Lung microvascular endothelial cell (primary cell): ENCODE data around the gene VAV2. TPM values are rescaled to one million over a fixed set of nuclear protein-coding genes. Genes with fewer than 3 reads are reported as not detected.

ENCODE experiments used
- DNase-seq, 2 donors: peaks; one replicate each; pipeline versions ENCODE4 v3.0.0 to v3.0.0-alpha.2; 2010; ENCODE audit warnings: low read depth in 2 of 2
- total RNA-seq: library from RNA; depleted of rRNA; stranded (reverse); fragments of >200 nt; gene quantifications from 2 replicates; pipeline ENCODE4 v1.2.1, GENCODE V29; 2014

VAV2 gene
- total RNA-seq, 1 donor from 2014 or later: 17.7 TPM

- no peak for DNase-seq
Observed at GRCh38 chr9:133836001-133836758, 155.9 kb downstream of the VAV2 start.

DNA sequence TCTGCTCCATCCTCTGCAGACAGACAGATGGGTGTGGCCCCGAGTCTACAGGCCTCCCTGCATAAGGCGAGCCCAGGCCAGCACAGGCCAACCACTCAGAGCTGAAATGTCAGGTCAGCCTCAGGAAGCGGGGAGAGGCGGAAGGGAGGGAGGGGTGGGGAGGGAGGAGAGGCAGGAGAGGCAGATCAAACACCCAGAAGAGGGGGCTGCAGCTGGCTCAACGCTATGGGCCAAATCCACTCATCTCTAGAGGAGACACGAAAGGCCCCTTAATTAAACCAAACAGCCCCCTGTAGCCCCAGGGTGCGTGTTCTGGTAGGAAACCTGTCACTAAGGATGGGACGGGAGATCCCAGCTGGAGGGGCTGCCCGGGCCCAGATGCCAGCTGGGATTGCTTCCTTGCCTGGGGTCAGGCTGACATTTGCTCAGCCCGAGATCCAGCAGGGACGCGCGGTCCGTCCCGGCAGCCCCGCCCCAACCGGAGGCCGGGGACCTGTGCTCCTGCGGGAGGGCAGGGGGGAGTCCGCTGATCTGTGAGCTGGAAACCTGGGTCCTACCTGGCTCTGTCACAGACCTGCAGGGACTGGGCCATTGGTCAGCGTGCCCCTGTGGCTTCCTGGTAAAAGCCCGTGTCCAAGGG lies 156.7 kb downstream of the VAV2 start:
- peak; percentile 10 to 27 for DNase-seq

GRCh38 chr9:133834080-133834976 lies 157.8 kb downstream of the VAV2 start:
- DNase-seq: no peak

DNA sequence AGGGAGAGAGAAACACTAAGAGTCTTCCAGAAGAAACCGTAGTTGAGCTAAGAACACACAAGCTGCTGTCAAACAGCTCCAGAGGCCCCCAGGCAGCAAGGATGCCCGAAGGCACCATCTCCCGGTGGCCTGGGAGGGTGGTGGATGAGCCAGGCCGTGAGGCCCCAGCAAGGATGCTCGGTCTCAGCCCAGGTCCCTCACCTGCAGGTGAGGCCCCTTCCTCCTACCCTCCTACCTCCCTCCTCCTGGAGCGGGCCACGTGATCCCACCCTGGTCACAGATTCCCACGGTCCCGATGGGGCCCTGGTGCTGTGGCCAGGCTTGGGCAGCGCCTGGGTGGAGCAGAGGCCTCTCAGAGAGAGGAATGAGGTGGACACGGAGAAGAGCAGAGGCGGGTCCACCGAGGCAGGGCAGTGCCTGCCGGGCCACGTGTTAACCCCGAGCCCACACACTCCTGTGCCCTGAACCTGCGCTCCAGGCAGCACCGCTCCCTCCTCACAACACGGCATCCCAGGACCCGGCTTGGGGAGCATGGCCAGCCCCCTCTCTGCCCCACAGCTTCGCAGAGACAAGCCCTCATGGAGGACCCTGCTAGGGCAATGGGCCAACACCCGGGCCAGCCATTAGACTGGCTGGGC lies 158.6 kb downstream of the VAV2 start:
- DNase-seq: no peak

DNA sequence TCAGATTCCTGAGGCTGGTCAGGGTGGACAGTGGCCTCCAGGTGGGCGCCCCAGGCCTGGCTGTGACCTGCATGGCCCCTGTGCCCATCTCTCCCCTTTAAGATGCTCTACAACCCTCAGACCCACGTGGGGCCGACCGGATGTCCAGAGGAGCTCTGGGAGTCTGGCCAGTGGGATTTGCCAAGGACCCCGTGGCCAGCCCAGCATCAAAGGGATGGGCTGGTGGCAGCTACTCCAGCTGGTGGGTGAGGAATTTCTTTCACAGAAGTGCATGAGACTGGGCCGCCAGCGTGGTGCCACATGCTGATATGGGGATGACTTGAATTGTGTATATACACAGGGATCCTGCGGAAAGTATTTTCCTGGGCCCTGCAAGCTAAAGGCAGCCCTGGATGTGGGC lies 159.2 kb downstream of the VAV2 start:
- no peak for DNase-seq

GRCh38 chr9:133830711-133831110 lies 161.4 kb downstream of the VAV2 start:
- no peak for DNase-seq

DNA sequence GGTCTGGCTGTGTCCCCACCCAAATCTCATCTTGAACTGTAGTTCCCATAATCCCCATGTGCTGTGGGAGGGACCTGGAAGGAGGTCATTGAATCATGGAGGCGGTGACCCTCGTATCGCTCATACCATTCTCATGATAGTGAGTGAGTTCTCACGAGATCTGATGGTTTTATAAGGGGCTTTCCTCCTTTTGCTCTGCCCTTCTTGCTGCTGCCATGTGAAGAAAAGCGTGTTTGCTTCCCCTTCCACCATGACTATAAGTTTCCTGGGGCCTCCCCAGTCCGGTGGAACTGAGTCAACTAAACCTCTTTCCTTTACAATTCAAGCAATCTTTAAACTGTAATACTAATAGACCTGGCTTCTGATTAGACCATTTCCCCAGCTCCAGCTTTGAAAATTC lies 161.8 kb downstream of the VAV2 start:
- DNase-seq: no peak

DNA sequence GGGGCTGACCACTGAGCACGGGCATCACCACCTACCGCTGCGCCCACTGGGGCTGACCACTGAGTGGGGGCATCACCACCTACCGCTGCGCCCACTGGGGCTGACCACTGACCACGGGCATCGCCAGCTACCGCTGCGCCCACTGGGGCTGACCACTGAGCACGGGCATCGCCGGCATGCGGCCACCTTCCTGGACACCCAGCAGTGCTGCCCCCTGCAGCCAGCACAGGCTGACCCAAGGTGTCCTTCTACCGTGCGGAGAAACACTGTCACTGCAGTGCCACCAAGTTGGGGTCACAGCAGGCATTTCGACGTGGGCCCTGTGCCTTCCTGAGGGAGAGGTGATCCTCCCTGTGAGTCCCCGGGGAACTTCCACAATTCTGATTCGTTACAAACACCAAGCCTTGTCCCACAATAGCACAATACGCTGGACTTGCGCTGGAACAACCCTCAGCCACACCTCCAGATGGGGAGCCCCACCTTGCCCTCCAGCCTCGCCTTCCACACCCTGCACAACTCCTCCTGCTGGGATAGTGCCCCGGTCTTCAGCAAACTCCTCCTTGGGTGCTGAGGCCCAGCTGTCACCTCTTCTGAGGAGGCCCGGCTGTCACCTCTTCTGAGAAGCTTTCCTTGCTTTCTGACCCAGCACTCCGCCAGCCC lies 163.7 kb downstream of the VAV2 start:
- DNase-seq: no peak

GRCh38 chr9:133826289-133827085 lies 165.6 kb downstream of the VAV2 start:
- DNase-seq: no peak

DNA sequence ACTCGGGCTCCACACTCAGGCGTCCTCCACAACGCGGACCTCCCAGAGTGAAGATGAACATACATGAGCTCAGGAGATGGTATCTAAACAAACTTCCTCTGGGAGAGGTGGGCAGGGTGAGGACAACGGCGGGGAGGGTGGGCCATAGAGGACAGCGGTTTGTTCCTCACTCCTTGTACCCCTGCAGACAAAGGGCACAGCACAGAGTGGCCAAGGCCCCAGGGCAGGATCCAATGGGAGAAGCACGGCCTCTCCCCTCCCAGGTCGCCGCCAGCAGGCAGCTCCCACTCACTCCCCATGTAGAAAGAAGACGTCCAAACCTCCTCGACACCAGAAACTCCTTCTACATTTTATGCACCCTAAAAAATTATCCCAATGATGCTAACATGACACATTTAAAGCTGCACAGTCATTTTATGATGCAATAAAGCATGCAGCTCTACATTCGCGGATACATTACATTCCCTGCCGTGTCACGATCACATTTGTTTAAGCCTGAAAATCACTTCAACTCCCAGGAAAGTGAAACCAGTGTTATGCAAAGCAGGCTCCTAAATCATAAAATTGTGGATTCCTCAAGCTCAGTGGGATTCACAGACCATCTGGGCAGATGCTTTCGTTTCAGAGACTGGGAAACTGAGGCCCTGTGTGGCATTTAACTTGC lies 166.4 kb downstream of the VAV2 start:
- DNase-seq: no peak

DNA sequence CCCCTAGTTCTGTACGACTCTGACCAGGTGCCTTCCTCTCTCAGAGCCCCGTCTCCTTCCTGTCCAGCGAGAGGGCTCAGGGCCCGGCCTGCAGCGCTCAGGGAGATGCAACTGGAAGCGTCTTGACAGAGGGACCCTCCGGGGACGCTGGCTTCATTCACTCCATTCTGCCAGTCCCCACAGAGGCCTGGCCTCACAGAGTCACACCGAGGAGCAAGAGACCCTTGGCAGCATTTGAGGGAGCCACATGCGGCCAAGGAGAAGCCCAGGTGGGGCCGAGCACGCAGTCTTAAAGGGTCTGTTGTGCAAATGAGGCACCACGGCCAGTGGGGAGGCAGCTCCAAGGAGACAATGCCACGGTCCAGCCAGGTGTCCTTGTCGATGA lies 167.3 kb downstream of the VAV2 start:
- no peak for DNase-seq

DNA sequence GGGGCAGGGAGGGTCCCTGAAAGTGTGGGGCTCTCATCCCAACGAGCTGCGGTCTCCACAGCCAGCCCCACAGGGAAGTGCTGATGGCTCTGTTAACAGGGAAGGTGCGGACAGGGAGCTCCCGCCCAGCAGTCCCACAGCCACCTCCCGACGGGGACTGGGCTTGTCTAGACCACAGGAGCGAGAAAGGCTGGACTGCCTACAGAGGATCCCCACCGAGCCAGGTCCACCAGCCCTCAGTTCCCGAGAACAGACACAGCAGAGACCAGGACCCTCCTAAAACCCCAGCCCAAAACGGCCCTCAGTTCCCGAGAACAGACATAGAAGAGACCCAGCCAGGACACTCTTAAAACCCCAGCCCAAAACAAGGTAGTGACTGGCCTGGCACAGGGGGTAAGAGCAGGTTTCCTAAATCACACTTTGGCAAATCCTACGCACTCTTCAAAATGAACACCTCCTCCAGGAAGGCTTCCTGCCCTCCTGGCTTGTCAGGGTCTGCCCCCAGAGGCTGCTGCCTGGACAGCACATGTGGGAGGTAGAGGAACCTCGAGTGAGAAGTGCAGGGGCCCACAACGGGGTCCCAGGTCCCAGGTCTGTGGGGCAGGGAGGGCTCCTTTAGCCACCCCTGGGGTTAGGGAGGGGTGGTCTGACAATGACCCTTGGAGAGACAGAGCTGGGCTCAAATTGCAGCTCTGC lies 167.9 kb downstream of the VAV2 start:
- DNase-seq: no peak

DNA sequence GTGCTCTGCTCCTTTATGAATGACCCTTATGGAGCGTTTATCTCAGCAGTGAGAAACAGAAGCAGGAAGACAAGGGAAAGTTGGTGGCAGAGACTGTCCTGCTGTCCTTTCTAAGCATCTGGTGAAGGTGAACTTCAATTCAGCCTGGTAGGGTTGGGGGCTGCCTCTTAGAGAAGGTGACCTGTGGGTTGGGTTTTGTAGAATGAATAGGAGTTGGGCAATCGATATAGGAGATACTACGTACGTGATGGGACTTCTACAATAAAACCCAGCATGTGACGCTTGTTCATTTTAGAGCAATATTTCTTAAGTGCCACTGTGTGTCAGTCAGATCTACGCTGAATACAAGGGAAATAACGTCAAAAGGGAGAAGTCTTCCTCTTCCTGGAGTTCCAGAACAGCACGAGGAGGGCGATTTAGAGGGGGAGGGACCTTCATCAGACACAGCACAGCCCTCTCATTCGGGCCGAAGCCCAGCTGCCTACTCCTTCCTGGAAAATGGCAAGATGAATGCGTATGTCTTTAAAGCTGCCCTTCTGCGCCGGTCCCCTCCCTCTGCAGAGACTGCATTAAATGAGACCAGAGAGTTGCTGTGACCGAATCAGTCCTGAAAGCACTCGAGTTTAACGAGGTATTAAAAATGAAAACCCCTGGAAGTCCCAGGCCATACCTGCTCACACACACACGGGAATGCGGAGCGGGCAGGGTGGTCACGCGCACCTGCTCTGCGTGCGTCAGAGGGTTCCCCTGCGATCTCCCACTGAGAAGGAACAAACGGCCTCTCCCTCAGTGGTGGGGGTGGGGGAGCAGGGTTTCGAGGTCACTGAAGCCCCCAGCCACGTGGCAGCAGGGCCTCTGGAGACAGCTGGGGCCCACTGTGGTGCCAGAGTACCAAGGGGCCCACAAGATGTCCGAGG lies 168.7 kb downstream of the VAV2 start:
- DNase-seq: peak in 1 of 2 donors; percentile 58

DNA sequence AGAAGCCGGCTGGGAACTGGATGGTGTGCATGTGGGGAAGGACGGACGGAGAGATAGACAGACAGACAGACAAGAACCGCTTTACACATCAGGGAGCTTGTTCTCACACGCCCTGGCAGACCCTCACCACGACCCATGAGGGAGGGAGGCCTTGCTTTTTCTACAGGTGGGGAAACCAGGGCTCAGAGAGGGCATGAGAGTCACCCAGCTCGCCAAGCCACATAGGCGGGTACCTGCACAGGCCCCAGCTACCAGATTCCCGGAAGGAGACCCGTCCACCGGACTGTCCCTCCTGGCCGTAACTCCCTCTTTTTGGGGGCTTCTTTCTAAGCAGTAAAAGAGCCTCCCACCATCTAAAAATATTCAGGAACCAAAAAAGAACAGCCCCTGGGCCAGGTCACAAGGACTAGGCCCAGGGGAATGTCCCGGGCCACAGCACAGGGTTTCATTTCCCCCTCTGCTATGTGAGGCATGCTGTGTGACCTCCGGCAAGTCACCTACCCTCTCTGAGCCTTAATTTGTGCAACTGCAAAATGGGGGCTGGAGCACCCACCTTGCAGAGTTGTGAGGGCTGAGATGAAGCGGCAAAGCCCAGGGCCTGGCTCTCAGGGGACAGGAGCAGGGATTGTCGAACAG lies 169.6 kb downstream of the VAV2 start:
- DNase-seq: no peak

- DNase-seq: peak in 1 of 2 donors; percentile 23
Observed at GRCh38 chr9:133821601-133822429, 170.3 kb downstream of the VAV2 start.

- DNase-seq: no peak
Observed at GRCh38 chr9:133819923-133820322, 172.2 kb downstream of the VAV2 start.

GRCh38 chr9:133818444-133818843 lies 173.7 kb downstream of the VAV2 start:
- DNase-seq: no peak
